ENCODE data around the gene HBZ.

Gene HBZ

GRCh38 chr16:178668-179015, 26.2 kb downstream of the HBZ start:
- Histone ChIP-seq H3K36me3 (ENCODE audit: control insufficient read depth, insufficient read depth, low read length) (no peaks in the 10 kb centered on the region), H3K27me3 (ENCODE audit: control insufficient read depth, insufficient read depth, low read length) (peaks cover 62% of the 10 kb centered on the region), H3K4me3 (ENCODE audit: low read length) (no peak overlapping the region), H3K9me3 (ENCODE audit: control insufficient read depth, low read length) (no peaks in the 10 kb centered on the region), H3K4me1 (ENCODE audit: control insufficient read depth, insufficient read depth, low read length) (peaks cover 22% of the 10 kb centered on the region), H3K9ac (ENCODE audit: low read length) (no peak overlapping the region)

GRCh38 chr16:179211-180092, 27.0 kb downstream of the HBZ start:
- Histone ChIP-seq H3K4me3 (ENCODE audit: low read length) (no peak overlapping the region), H3K9ac (ENCODE audit: low read length) (no peak overlapping the region), H3K27me3 (ENCODE audit: control insufficient read depth, insufficient read depth, low read length) (peaks cover 56% of the 10 kb centered on the region), H3K4me1 (ENCODE audit: control insufficient read depth, insufficient read depth, low read length) (peaks cover 22% of the 10 kb centered on the region), H3K9me3 (ENCODE audit: control insufficient read depth, low read length) (no peaks in the 10 kb centered on the region), H3K36me3 (ENCODE audit: control insufficient read depth, insufficient read depth, low read length) (no peaks in the 10 kb centered on the region)

- no peaks in the 10 kb centered on the region for H3K36me3 ChIP-seq (ENCODE audit: control insufficient read depth, insufficient read depth, low read length)
- no peak within 1 kb of the TSS for H3K4me3 ChIP-seq (ENCODE audit: low read length)
- H3K4me1 ChIP-seq (ENCODE audit: control insufficient read depth, insufficient read depth, low read length): peaks cover 22% of the 10 kb centered on the region
- H3K9ac ChIP-seq (ENCODE audit: low read length): no peak within 1 kb of the TSS
- H3K9me3 ChIP-seq (ENCODE audit: control insufficient read depth, low read length): no peaks in the 10 kb centered on the region
- peaks cover 49% of the 10 kb centered on the region for H3K27me3 ChIP-seq (ENCODE audit: control insufficient read depth, insufficient read depth, low read length)
Observed at GRCh38 chr16:180101-180675, 27.7 kb downstream of the HBZ start, which contains the start of gene HBQ1. Gene HBQ1 (plus strand): TSS chr16:180459. CDS start chr16:180487, 28 bp downstream.

- H3K4me3 ChIP-seq (ENCODE audit: low read length): no peak overlapping the region
- no peak overlapping the region for H3K9ac ChIP-seq (ENCODE audit: low read length)
- peaks cover 43% of the 10 kb centered on the region for H3K27me3 ChIP-seq (ENCODE audit: control insufficient read depth, insufficient read depth, low read length)
- H3K4me1 ChIP-seq (ENCODE audit: control insufficient read depth, insufficient read depth, low read length): peaks cover 22% of the 10 kb centered on the region
- no peaks in the 10 kb centered on the region for H3K9me3 ChIP-seq (ENCODE audit: control insufficient read depth, low read length)
- H3K36me3 ChIP-seq (ENCODE audit: control insufficient read depth, insufficient read depth, low read length): no peaks in the 10 kb centered on the region
Observed at GRCh38 chr16:180681-181564, 28.5 kb downstream of the HBZ start.

- peaks cover 22% of the 10 kb centered on the region for H3K4me1 ChIP-seq (ENCODE audit: control insufficient read depth, insufficient read depth, low read length)
- H3K9me3 ChIP-seq (ENCODE audit: control insufficient read depth, low read length): no peaks in the 10 kb centered on the region
- no peaks in the 10 kb centered on the region for H3K36me3 ChIP-seq (ENCODE audit: control insufficient read depth, insufficient read depth, low read length)
- H3K9ac ChIP-seq (ENCODE audit: low read length): no peak overlapping the region
- H3K27me3 ChIP-seq (ENCODE audit: control insufficient read depth, insufficient read depth, low read length): peaks cover 43% of the 10 kb centered on the region
- H3K4me3 ChIP-seq (ENCODE audit: low read length): no peak overlapping the region
Observed at GRCh38 chr16:181565-182021, 29.1 kb downstream of the HBZ start.

- Histone ChIP-seq H3K4me3 (ENCODE audit: low read length) (no peak overlapping the region), H3K9ac (ENCODE audit: low read length) (no peak overlapping the region), H3K36me3 (ENCODE audit: control insufficient read depth, insufficient read depth, low read length) (no peaks in the 10 kb centered on the region), H3K27me3 (ENCODE audit: control insufficient read depth, insufficient read depth, low read length) (peaks cover 33% of the 10 kb centered on the region), H3K4me1 (ENCODE audit: control insufficient read depth, insufficient read depth, low read length) (peaks cover 19% of the 10 kb centered on the region), H3K9me3 (ENCODE audit: control insufficient read depth, low read length) (no peaks in the 10 kb centered on the region)
Observed at GRCh38 chr16:183005-183404, 30.6 kb downstream of the HBZ start.

GRCh38 chr16:185213-185612, 32.8 kb downstream of the HBZ start:
- H3K4me1 ChIP-seq (ENCODE audit: control insufficient read depth, insufficient read depth, low read length): peaks cover 14% of the 10 kb centered on the region
- no peaks in the 10 kb centered on the region for H3K9me3 ChIP-seq (ENCODE audit: control insufficient read depth, low read length)
- H3K4me3 ChIP-seq (ENCODE audit: low read length): no peak overlapping the region
- H3K9ac ChIP-seq (ENCODE audit: low read length): no peak overlapping the region
- H3K36me3 ChIP-seq (ENCODE audit: control insufficient read depth, insufficient read depth, low read length): no peaks in the 10 kb centered on the region
- H3K27me3 ChIP-seq (ENCODE audit: control insufficient read depth, insufficient read depth, low read length): peaks cover 14% of the 10 kb centered on the region

- Histone ChIP-seq H3K9me3 (ENCODE audit: control insufficient read depth, low read length) (no peaks in the 10 kb centered on the region), H3K9ac (ENCODE audit: low read length) (no peak overlapping the region), H3K36me3 (ENCODE audit: control insufficient read depth, insufficient read depth, low read length) (no peaks in the 10 kb centered on the region), H3K4me3 (ENCODE audit: low read length) (no peak overlapping the region), H3K27me3 (ENCODE audit: control insufficient read depth, insufficient read depth, low read length) (peaks cover 9% of the 10 kb centered on the region), H3K4me1 (ENCODE audit: control insufficient read depth, insufficient read depth, low read length) (peaks cover 11% of the 10 kb centered on the region)
Observed at GRCh38 chr16:185691-186090, 33.2 kb downstream of the HBZ start.

- Histone ChIP-seq H3K36me3 (ENCODE audit: control insufficient read depth, insufficient read depth, low read length) (no peaks in the 10 kb centered on the region), H3K9me3 (ENCODE audit: control insufficient read depth, low read length) (no peaks in the 10 kb centered on the region), H3K4me3 (ENCODE audit: low read length) (no peak overlapping the region), H3K27me3 (ENCODE audit: control insufficient read depth, insufficient read depth, low read length) (no peaks in the 10 kb centered on the region), H3K9ac (ENCODE audit: low read length) (no peak overlapping the region), H3K4me1 (ENCODE audit: control insufficient read depth, insufficient read depth, low read length) (no peaks in the 10 kb centered on the region)
Observed at GRCh38 chr16:187330-187729, 34.9 kb downstream of the HBZ start.

GRCh38 chr16:188674-189073, 36.2 kb downstream of the HBZ start:
- Histone ChIP-seq H3K4me3 (ENCODE audit: low read length) (no peak overlapping the region), H3K9ac (ENCODE audit: low read length) (no peak overlapping the region), H3K4me1 (ENCODE audit: control insufficient read depth, insufficient read depth, low read length) (no peaks in the 10 kb centered on the region), H3K36me3 (ENCODE audit: control insufficient read depth, insufficient read depth, low read length) (no peaks in the 10 kb centered on the region), H3K9me3 (ENCODE audit: control insufficient read depth, low read length) (no peaks in the 10 kb centered on the region), H3K27me3 (ENCODE audit: control insufficient read depth, insufficient read depth, low read length) (no peaks in the 10 kb centered on the region)

GRCh38 chr16:189604-190186, 37.3 kb downstream of the HBZ start:
- Histone ChIP-seq H3K27me3 (ENCODE audit: control insufficient read depth, insufficient read depth, low read length) (no peaks in the 10 kb centered on the region), H3K9me3 (ENCODE audit: control insufficient read depth, low read length) (no peaks in the 10 kb centered on the region), H3K36me3 (ENCODE audit: control insufficient read depth, insufficient read depth, low read length) (peaks cover 1% of the 10 kb centered on the region), H3K9ac (ENCODE audit: low read length) (no peak overlapping the region), H3K4me1 (ENCODE audit: control insufficient read depth, insufficient read depth, low read length) (no peaks in the 10 kb centered on the region), H3K4me3 (ENCODE audit: low read length) (no peak overlapping the region)
